GM19438 (cell line): ENCODE data around the gene GPX8.

Experiments used
- ATAC-seq: cut with Tn5 transposase; IDR thresholded peaks from one replicate; pipeline ENCODE4 v1.9.1; 2021; ENCODE audit warnings: low read depth; ENCODE audit not compliant: unreplicated experiment

The GPX8 gene

DNA sequence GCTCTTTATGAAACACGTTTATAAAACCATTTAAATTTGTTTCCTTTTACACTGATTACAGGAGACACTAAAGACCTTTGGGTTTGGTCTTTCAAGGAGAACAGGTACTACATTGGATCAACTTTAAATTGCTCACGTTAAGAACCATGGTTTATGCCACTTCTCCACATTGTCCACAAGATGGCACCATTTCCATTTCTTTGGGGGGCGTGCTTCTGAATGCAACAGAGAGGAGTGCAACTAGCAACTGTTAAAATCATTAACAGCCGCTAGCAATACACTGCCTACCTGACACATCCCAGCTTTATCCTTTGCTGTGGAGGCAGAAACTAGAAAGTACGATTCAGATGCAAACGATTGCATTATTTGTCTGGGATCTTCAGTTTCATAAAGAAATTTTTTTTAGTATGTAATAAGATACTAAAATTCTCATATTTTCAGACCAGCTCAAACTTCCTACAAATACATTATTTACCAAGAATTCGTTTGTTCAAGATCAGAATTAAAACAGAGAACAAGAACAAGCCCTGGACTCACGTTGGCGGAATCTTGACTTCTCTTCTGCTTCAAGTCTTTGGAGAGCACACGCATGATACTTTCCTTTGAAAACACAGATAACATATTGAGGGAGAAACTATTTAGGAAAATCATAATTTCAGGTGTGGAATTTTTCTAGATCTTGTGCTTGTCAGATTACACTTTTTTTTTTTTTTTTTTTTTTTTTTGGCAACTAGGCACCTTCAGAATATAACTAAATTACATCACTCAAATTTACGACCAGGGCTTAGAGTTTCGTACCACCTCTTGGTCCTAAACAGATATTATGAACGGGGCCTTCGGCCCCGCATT lies 12.3 kb downstream of the GPX8 start:
- ATAC-seq, result peak; percentile 50

DNA sequence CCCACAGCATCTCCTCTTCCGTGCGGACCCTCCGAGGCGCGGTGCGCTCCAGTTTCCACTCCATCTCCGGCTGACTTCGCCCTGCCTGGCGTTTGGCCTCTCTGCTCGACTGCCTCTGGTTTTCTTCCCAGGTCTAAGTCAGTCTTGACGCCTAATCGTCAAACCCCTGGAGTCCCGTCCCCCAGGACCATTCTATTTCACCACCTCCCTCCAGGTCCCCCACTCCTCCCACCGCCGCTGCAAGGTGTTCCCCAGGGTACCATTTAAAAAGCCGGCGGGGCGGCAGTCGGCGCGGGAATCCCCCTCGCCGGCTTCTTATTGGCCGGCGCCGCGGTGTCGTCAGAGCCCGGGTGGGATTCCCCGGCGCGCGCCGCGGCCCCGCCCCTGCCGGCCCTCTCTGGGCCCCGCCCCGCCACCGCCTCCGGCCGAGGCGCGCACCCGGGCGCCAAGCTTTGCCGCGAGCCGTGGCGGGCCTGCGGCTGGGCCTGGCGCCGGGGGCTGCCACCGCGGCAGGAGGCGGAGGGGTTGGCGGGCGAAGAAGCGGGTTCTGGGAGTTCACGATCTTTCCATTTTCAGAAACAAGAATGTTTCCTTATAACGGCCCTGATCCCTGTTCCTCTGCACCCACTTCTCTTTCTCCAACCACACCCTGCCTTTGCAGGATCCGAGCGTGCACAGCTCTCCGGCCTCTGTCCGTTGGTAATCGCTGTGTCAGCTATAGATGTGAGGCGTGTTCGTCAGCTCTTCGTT lies 13.1 kb downstream of the GPX8 start, which contains the start of gene CDC20B:
TSS of gene CDC20B (minus strand) at position 241 of the 750 bp plus-strand sequence. CDS start at position 64, 177 bp downstream.
- peak; percentile 77 for ATAC-seq

DNA sequence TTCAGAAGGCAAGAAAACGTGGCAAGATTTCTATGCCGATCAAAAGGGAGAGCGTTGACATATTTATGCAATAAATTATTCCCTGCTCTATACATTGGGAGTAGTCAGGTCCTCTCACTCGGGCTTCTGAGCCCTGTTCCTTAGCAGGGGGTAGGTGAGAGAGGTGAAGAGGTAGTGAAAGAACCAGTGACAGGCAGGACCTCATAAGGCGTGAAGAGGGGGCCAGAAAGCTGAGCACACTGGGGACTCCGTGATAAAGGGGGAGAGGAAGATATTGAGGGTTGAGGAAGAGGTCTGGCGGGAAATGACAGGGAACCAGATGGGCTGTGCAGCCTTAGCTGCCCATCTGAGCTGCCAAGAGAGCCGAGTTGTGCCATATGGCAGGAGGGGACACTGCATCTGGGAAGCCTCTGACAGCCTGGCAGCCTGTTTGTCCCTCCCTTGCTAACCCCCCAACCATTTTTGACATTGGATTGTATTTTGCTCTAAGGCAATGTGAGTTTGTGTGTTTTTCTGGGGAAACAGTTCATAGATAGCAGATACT lies 13.8 kb downstream of the GPX8 start:
- peak; percentile 7 for ATAC-seq

DNA sequence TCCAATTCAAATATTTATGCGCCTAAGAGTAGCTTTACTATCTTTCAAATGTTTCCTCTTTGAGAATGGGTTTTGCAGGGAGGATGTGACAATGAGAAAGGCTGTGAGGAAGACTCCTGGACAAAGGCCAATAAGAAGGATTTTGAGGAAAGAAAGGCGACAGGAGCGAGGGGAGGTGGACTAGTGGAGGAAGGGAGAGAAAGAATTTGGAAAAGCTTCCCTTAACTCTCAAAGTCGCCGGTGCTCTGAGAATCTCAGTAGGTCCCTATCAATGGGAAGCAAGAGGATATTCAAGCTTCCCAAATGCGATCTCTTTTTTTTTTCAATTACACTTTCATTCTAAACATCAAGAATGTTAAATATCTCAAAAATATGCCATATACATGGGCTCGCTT lies 15.8 kb downstream of the GPX8 start:
- ATAC-seq, result no peak

DNA sequence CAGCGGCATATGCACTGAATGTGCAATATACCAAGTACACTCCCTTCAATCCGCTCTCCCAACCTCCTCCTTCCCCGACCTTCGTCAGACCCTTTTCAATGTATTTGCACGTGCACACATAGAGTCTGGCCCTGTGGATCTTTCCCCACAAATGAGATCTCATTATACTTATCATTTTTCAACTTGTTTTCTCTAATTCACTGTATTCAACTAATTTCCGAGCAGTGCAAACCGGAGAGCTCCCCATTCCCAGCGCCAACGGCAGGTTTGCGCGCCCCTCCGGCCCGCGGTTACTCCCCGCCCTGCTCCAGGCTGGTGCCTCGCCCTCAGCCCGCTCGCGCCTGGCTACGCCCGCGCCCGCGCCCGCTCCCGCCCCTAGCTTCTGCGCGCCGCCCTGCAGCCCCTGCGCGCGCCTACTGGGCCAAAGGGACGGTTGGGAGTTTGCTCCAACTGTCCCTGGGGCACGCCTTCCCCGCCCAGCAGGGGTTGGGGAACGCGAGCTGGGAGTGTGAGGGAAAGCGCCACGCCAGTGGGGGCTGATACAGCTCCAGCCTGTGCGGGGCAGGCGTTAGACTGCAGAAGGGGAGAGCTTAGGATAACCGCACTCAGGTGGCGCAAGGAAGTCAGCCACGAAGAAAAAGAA lies 16.3 kb downstream of the GPX8 start:
- no peak for ATAC-seq

DNA sequence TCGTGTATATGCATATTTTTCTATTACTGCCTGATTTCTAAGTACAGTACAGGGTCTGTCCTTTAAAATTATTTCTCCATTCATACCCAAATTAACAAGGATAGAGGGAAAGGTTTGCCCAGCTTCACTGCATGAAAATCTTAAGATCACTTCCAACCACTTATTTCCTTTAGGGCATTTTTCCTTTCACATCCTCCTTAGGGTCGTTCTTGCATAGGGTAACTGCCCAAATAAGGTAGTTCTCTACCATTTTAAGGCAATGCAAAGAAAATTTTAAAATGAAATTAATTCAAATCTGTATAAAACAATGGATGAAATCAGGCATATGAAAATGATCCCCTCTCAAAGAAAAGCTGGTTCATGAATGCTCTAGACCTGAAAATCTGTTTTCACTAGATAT lies 17.1 kb downstream of the GPX8 start:
- no peak for ATAC-seq

DNA sequence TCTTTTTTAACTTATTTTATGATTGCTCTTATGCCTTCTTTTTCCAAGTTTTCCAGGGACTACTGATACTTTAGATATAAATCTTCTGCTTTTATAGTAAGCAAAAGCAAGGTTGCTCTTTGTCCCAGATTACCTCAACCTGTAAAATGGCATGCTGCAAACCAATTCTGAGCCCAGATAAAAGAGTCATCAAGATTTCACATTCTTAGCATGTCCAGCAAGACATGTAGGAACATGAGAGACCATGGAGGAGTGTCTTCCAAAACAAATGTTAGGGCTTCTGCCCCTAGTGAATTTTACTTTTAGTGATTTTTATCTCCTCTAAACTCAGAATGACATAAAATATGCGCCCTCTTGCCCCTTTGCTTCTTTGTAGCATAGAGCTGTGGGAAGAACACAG lies 20.0 kb downstream of the GPX8 start:
- ATAC-seq, result no peak

DNA sequence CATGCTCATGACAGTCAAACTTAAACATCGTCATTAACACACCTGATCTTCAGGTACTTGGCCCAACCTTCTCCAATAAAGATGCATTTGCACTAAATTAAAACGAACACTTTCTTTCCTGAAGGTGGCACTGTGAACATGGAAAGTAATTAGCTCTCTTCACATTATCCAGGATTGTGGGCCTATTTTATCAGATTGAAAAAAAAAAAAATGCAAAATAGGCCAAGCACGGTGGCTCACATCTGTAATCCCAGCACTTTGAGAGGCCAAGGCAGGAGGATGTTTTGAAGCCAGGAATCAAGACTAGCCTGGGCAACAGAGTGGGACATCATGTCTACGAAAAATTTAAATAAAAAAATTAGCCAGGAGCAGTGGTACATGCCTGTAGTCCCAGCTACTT lies 27.4 kb downstream of the GPX8 start:
- no peak for ATAC-seq

DNA sequence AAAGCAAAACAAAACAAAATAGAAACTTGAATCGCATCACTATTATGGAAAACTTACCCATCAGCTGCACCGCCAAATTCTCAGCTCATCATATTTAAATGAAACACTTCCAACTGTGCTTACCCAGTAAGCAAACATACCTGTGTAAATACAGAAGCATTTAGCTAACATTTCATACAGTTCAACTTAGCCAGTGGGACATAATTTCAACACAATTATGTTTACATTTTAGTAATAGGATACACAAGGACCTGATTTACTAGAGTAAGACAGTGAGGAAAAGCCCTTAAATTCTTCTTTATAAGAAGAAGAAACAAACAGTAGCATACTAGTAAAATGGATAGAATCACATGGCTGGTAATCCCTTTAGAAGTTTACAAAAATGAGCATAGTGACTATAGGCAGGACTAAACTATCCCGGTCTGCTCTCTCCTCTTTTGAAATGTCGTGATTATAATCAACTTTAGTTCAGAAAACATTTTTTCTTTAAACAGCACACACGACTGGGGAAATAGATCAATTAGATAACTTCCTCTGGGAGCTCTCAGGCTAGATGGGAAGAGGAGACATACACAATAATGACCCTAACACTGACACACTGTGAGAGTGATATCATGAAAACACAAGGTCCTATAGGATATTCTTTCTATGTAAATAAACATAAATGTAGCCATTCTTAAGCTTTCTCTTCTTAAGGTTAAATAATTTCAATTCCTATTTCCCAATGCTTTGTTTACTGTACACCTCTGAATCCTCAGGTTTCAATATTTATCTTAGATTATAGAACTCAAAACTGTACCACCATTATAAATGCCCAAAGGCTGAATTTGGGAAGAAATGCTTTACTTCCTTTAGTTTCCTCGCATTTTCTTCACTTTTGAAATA lies 28.9 kb downstream of the GPX8 start:
- no peak for ATAC-seq

DNA sequence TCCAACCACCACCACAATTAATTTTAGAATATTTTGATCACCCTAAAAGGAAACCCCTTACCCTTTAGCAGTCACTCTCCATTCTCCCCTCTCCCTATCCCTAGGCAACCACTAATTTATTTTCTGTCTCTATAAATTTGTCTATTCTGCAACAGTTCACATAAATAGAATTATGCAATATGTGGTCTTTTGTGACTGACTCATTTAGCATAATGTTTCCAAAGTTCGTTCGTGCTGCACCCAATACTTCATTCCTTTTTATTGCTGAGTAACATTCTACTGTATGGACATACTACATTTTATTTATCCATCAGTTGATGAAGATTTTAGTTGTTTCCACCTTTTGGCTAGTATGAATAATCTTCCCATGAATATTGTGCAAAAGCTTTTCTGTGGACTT lies 31.2 kb downstream of the GPX8 start:
- ATAC-seq, result no peak

DNA sequence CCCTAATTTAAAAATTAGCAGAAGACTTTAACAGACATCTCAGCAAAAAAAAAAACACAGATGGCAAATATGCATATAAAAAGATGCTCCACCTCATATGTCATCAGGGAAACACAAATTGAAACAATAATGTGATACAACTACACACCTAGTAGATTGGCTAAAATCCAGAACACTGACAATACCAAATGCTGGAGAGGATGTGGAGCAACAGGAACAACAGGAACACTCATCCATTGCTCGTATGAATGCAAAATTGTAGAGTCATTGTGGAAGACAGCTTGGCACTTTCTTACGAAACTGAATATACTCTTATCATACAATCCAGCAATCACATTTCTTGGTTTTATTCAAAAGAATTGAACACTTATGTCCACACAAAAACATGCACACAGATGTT lies 45.0 kb downstream of the GPX8 start:
- ATAC-seq, result no peak

DNA sequence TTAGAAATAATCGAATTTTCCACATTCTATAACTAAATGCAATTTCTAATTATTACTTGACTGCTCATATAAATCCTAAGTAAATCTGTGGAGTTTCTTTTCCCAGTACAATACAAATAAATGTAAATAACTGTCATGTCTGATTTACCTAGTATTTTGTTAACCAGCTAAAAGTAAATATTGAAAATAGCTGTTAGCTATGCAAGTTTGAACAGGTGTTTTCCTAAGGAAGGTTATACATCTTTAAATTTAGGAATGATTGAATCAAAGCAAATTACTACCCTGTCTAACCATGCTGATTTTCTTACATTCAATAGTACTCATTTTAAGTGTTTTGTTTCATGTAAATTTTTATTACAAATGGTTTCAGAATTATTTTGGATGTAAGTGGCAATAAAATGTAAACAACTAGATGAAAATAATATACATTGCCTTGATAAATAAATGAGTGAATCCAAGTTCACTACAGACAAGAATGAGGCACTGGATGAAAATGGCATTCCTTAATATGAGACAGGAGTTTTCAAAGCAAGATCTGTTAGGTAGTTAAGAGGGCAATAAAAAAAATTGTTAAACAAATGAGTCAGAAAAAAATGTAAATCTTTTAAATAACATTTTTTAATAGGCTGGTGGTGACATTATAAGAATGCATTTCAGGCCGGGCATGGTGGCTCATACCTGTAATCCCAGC lies 51.4 kb downstream of the GPX8 start:
- no peak for ATAC-seq
